ENCODE results near the gene MAT1A. TPM values are rescaled to one million over a fixed set of nuclear protein-coding genes. Genes with fewer than 3 reads are reported as not detected.

The MAT1A gene
- total RNA-seq, 1 experiment from 2014 or later = 1.5 TPM

DNA sequence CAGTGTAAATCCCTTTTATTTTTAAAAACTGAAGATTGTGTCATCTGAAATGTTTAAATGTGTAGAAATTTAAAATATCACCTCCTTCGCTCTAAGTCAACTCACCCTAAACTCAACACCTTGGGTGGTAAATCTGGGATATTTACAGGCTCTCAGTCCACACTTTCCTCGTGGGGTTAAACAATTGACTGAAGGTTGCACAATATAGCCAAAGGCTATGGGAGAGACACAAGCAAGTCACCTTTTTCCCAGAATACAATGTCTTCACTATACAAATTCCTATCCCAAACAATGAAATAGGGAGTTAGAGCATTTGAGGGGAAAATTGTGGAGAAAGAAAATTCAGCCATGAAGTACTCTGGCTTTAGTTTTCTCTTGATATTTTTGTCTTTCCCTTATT is 32.7 kb upstream of the MAT1A start:
- Histone ChIP-seq H3K36me3 (ENCODE audit: control insufficient read depth, insufficient read depth, low read length) (no peaks in the 10 kb centered on the region), H3K27me3 (ENCODE audit: control insufficient read depth, insufficient read depth, low read length) (peaks cover 14% of the 10 kb centered on the region), H3K4me3 (ENCODE audit: low read depth in 2 of 2, low read length in 2 of 2) (no peak overlapping the region), H3K4me1 (ENCODE audit: control insufficient read depth, insufficient read depth, low read length) (no peaks in the 10 kb centered on the region), H3K9me3 (ENCODE audit: control insufficient read depth, insufficient read depth, low read depth, low read length) (no peaks in the 10 kb centered on the region), H3K27ac (ENCODE audit: low read length) (no peak overlapping the region)
- TF ChIP-seq TCF7L2 (IDR thresholded peaks at IDR 0.05; ENCODE audit: low read depth, low read length) (no peak), REST (IDR thresholded peaks at IDR 0.05; ENCODE audit: insufficient read depth in 1 of 2, low read depth in 2 of 2, low read length in 1 of 2) (no peak), SIN3A (IDR thresholded peaks at IDR 0.05; ENCODE audit: borderline replicate concordance, insufficient read depth, low read depth, low read length) (no peak), POLR2AphosphoS5 (IDR thresholded peaks at IDR 0.05; ENCODE audit: low read depth, low read length) (no peak)
- in situ Hi-C loops (cut with HindIII; ENCODE audit: low pct_unique_long_range_greater_than_20kb, low sequenced_read_pairs) = no loop called here
- DNase-seq (ENCODE audit: low read depth, low spot score) (no peak), ATAC-seq (no peak)
- CTCF ChIA-PET = no interaction called here
- BruUV-seq (replicated peaks) = no TSS peak
- intact Hi-C loops (cut with micrococcal nuclease; ENCODE audit: unreplicated experiment) = no loop called here
- POLR2A ChIA-PET = no interaction called here

- no peak for DNase-seq (ENCODE audit: low read depth, low spot score)
Observed at GRCh38 chr10:80321183-80321582, 31.7 kb upstream of the MAT1A start.

More at GRCh38 chr10:80321183-80321582, 31.7 kb upstream of the MAT1A start:
- Histone ChIP-seq H3K27me3 (ENCODE audit: control insufficient read depth, insufficient read depth, low read length) (peaks cover 14% of the 10 kb centered on the region), H3K9me3 (ENCODE audit: control insufficient read depth, insufficient read depth, low read depth, low read length) (no peaks in the 10 kb centered on the region), H3K36me3 (ENCODE audit: control insufficient read depth, insufficient read depth, low read length) (no peaks in the 10 kb centered on the region), H3K4me3 (ENCODE audit: low read depth in 2 of 2, low read length in 2 of 2) (no peak overlapping the region), H3K27ac (ENCODE audit: low read length) (no peak overlapping the region), H3K4me1 (ENCODE audit: control insufficient read depth, insufficient read depth, low read length) (no peaks in the 10 kb centered on the region)
- ChIA-PET CTCF (no interaction called here), POLR2A (no interaction called here)
- intact Hi-C loops (cut with micrococcal nuclease; ENCODE audit: unreplicated experiment) (no loop called here), in situ Hi-C loops (cut with HindIII; ENCODE audit: low pct_unique_long_range_greater_than_20kb, low sequenced_read_pairs) (no loop called here)
- BruUV-seq (replicated peaks) = no TSS peak
- ATAC-seq = no peak
- TF ChIP-seq CTCF (IDR thresholded peaks at IDR 0.05) (no peak), SIN3A (IDR thresholded peaks at IDR 0.05; ENCODE audit: borderline replicate concordance, insufficient read depth, low read depth, low read length) (no peak), TCF7L2 (IDR thresholded peaks at IDR 0.05; ENCODE audit: low read depth, low read length) (no peak), POLR2AphosphoS5 (IDR thresholded peaks at IDR 0.05; ENCODE audit: low read depth, low read length) (no peak), REST (IDR thresholded peaks at IDR 0.05; ENCODE audit: insufficient read depth in 1 of 2, low read depth in 2 of 2, low read length in 1 of 2) (no peak)

Measured in Panc1 (cell line).